A549 (cell line): ENCODE results near the gene SNAP25.

Experiments used
- CEBPB ChIP-seq, 2 experiments: fragments of >200 bp in 1 of 2; sonication (Bioruptor Twin) in 1 of 2; formaldehyde crosslinking in 1 of 2; IDR thresholded peaks; 2 replicates each; pipeline ENCODE4 v1.6.1; 2012 to 2016
- CTCF ChIP-seq: fragments of >200 bp; sonication (Bioruptor Twin); formaldehyde crosslinking; IDR thresholded peaks from 3 replicates; pipeline ENCODE4 v1.5.1; 2016
- E2F6 ChIP-seq: IDR thresholded peaks from 2 replicates; pipeline ENCODE4 v1.6.1; 2012; ENCODE audit warnings: low read depth, borderline replicate concordance
- EHMT2 ChIP-seq: fragments of 200-600 bp; sonication (generic); IDR thresholded peaks from 2 replicates; pipeline ENCODE4 v1.6.1; 2016; ENCODE audit warnings: antibody characterized with exemption, low read depth, mild to moderate bottlenecking, moderate library complexity
- ELK1 ChIP-seq: fragments of 150-350 bp; IDR thresholded peaks from 2 replicates; pipeline ENCODE4 v1.6.1; 2014; ENCODE audit warnings: low read depth, mild to moderate bottlenecking, low read length
- EP300 ChIP-seq, 2 experiments: fragments of >200 bp; sonication (Bioruptor Twin); formaldehyde crosslinking; IDR thresholded peaks; 2 replicates in 1 of 2; 3 replicates in 1 of 2; pipeline ENCODE4 v1.6.1; 2016 to 2017
- GATA3 ChIP-seq: IDR thresholded peaks from 2 replicates; pipeline ENCODE4 v1.6.1; 2012; ENCODE audit warnings: borderline replicate concordance
- HMGXB4 ChIP-seq: fragments of 250-450 bp; sonication (Bioruptor Pico); IDR thresholded peaks from 2 replicates; pipeline ENCODE4 v1.5.0; 2021; ENCODE audit warnings: mild to moderate bottlenecking, moderate library complexity, borderline replicate concordance
- MAZ ChIP-seq: fragments of 150-350 bp; IDR thresholded peaks from 2 replicates; pipeline ENCODE4 v1.6.1; 2014; ENCODE audit warnings: antibody characterized with exemption, low read depth, low read length, borderline replicate concordance
- PBX3 ChIP-seq: IDR thresholded peaks from 2 replicates; pipeline ENCODE4 v1.6.1; 2012
- POLR2A ChIP-seq: IDR thresholded peaks from 2 replicates; pipeline ENCODE4 v1.6.1; 2012; ENCODE audit warnings: mild to moderate bottlenecking, low read length
- POLR2AphosphoS2 ChIP-seq: conservative IDR thresholded peaks from 2 replicates; pipeline ENCODE4 v1.6.1; 2012; ENCODE audit warnings: low read length, improper control_type of control experiment, inconsistent platforms
- REST ChIP-seq: fragments of 200-600 bp; sonication (generic); IDR thresholded peaks from 2 replicates; pipeline ENCODE4 v1.6.1; 2016; ENCODE audit warnings: antibody characterized with exemption, mild to moderate bottlenecking, moderate library complexity
- ZFP36 ChIP-seq: fragments of 450-650 bp; IDR thresholded peaks from 2 replicates; pipeline ENCODE4 v1.6.1; 2014; ENCODE audit warnings: borderline replicate concordance; ENCODE audit not compliant: partially characterized antibody

GRCh38 chr20:10225439-10226060 is 6.9 kb downstream of the SNAP25 start:
- TF ChIP-seq CTCF (peak; percentile 43), ELK1 (no peak), MAZ (no peak), GATA3 (no peak), HMGXB4 (CRISPR knock-in tag) (no peak), PBX3 (no peak), POLR2A (no peak), ZFP36 (no peak), E2F6 (no peak), POLR2AphosphoS2 (no peak), REST (no peak), CEBPB (IDR thresholded peaks at IDR 0.05) (no peak), EP300 (IDR thresholded peaks at IDR 0.05) (no peak), EHMT2 (no peak)
